ENCODE measurements around the gene IKBKE.
"Not testable (repeated sequence)": the region's sequence is repeated elsewhere in the genome, so short reads cannot be mapped to it uniquely, and the experiment has no call there.

The IKBKE gene

DNA sequence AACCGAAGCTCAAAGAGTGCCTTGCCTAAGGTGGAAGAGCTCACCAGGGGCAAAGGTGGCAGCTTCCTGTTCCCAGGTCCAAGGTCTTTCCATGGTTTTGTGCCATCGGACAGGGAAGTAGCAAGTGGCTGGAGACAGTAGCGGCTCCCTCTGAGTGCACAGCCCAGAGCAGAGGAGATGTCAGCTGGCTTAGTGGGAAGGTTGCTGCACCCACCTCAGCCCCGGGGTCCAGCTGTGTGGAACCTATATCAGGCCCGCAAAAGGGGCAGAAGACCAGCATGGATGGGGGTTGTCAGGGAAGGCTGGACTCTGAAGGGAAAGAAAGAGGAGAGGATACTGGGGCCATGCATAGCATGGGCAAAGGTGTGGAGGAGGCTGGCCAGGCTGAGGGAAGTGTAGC lies 6.8 kb downstream of the IKBKE start:
- no peak for DNase-seq

DNA sequence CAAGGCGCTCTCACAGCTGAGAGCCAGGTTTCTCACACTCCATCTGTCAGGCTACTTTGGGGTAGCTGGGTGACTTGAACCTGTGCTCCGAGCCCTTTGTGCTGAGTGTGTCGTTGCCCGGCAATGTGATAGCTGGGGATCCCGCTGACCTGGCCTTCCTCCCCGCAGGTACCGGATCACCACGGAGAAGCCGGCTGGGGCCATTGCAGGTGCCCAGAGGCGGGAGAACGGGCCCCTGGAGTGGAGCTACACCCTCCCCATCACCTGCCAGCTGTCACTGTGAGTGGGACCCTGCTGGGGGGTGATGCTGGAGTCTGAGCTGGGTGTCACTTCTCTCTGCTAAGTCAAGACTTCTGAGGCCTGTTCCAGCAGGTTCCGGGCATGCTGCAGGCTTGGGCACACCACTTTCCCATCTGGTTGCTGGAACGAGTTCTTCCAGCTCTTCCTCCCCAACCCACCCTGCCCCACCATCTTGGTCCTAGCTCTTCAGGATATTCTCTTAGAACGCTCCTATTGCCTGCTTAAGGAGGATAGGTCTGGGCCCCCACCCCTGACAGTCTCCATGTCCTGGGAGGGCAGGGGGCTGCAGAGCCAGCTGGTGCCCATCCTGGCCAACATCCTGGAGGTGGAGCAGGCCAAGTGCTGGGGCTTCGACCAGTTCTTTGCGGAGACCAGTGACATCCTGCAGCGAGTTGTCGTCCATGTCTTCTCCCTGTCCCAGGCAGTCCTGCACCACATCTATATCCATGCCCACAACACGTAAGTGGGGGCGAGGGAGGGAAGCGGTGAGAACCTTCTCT lies 7.5 kb downstream of the IKBKE start:
- DNase-seq = no peak

DNA sequence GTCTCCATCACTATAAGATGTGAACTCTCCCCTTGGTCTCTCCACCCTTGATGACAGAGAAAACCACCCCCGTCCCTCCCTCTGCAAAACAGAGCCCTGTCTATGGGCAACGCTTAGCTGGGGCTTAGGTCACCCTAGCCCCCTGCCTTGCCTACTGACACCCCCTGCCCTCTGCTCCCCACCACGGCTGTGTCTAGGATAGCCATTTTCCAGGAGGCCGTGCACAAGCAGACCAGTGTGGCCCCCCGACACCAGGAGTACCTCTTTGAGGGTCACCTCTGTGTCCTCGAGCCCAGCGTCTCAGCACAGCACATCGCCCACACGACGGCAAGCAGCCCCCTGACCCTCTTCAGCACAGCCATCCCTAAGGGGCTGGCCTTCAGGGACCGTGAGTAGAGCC lies 8.5 kb downstream of the IKBKE start:
- DNase-seq = no peak

DNA sequence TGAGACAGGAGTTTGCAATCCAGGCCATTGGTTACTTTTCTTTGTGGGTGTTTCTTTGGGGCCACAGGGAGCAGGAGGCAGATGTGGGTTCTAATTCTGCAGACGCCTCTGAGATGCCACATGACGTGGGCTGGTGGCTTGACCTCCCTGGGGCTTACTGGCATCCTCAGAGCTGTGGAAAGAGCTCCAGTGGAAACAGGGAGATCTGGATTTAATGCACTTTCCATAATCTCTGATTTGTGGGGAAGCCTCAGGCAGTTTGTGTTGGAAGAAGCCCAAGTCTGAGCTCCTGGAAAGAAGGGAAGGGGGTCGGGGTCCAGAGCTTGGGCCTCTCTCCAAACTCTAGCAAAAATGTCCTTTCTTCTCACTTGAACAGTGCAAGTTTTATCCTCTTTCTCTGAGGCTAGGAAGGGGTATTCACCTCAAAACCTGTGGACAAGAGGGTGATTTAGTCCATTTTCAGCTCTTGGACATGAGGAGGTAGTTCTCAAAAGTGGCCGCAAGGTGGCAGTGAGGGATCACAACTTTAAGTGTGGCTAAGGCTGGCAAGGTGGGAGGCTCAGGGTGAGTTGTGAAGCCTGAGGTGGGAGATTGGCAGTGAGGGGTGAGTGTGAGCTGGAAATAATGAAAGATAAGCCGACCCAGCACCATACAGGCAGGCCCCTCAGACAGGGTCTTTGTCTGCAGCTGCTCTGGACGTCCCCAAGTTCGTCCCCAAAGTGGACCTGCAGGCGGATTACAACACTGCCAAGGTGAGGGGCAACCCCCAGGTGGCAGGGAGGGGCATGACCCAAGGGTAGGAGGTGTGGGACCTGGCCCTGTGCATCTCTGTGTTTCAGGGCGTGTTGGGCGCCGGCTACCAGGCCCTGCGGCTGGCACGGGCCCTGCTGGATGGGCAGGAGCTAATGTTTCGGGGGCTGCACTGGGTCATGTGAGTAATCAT lies 9.2 kb downstream of the IKBKE start:
- DNase-seq = peak; percentile 60 to 91

DNA sequence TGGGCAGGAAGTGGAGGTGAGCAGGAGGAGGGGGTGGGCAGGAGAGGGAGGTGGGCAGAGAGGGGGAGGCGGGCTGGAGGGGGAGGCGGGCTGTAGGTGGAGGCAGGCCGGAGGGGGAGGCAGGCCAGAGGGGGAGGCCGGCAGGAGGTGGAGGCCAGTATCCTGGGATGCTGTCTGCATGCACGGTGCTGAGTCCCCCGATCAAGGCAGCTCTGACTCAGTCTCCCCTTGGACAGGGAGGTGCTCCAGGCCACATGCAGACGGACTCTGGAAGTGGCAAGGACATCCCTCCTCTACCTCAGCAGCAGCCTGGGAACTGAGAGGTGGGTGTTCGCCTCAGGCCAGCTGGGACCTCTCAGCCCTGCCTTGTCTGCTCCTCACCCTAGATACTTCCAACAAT lies 9.9 kb downstream of the IKBKE start:
- no peak for DNase-seq

DNA sequence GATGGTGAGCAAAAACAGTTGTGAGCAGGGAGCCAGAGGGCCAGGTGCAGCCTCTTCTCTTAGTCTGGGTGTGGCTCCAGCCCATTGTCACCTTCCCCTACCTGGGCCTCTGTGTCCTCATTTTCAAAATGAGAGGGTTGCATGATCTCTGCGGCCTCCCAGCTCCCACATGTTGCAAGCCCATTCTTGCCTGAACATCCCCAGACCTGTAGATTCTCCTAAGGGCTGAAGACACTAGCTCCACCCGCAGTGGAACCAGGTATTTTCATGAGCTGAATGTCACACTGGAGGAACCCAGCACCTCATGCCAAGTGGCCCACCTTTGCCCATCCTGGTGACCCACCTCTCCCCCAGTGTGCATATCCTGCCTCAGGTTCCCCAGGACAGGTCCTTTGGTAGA lies 12.3 kb downstream of the IKBKE start:
- DNase-seq = peak; percentile 53 to 66

DNA sequence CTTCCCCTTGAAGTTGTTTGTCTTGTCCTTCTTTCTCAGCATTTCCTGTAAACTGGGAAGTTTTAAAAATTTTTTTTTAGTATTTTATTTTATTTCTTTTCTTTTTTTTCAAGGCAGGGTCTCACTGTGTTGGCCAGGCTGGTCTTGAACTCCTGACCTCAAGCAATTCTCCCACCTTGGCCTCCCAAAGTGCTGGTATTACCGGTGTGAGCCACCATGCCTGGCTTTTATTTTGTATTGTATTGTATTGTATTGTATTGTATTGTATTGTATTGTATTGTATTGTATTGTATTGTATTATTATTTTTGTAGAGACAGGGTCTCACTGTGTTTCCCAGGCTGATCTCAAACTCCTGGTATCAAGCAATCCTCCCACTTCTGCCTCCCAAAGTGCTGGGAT lies 13.6 kb downstream of the IKBKE start:
- not testable (repeated sequence) for DNase-seq

DNA sequence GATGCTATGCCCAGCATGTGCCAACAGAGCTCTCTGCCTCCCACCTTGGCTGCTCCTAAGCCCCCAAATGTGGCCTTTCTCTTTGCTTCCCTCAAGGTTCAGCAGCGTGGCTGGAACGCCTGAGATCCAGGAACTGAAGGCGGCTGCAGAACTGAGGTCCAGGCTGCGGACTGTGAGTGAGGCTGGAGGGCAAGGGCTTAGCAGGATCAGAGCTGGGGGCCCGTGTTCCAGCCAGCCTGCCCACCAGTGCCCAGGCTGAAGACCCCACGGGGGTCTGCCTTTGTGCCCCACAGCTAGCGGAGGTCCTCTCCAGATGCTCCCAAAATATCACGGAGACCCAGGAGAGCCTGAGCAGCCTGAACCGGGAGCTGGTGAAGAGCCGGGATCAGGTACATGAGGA lies 14.6 kb downstream of the IKBKE start:
- DNase-seq = no peak

DNA sequence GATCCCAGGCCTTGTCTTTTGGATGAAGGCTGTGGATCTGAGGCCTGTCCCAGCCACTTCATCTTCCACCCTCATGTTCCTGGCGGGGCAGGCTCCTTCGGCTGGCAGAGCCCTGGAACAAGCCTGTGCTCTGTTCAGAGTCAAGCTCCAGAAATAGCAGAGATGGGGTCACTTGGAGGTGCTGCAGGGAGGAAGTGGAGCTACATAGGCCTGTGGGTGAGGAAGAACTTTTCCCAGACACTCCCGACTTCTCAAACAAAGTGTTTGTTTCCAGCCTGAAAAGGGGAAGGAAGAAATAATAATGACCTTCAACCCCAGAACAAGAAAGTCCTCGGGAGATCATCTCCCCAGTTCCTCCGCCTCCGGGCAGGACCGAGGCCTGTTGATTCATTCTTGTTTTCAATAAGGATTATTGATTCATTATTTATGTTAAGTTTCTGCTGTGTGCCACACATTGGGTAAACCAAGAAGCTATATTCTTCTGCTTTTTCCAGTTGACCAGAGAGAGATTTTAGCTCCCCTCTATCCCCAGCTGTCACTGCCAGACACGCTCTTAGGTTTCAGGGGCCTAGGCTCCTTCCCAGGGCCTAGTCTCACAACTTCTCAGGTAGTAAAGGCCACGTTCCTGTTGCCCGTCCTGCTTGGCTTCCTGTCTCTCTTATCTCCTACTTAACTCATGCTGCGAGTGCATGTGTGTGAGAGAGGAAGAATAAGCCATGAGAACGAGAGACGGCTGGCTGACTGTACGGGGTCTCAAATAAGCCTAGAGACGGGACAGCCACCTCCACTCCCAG lies 16.9 kb downstream of the IKBKE start:
- no peak for DNase-seq

DNA sequence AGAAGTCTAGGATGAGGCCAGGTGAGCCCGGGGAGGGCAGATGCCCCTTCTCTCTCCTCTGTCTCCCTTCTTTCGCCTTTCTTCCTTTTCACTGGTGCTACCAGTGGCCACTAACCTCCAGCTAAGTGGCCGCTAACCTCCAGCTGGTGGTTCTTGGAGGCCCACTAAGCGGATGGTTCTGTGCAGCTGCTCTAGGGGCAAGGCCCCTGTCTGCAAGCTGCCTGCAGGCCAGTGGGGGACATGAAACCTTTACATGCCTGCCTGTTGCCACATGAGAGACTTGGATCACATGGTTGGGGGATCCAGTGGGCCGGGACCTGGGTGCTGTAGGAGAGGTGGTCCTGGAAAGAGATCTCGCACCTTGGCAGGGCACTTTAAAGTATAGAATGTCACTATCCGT lies 17.7 kb downstream of the IKBKE start:
- no peak for DNase-seq

DNA sequence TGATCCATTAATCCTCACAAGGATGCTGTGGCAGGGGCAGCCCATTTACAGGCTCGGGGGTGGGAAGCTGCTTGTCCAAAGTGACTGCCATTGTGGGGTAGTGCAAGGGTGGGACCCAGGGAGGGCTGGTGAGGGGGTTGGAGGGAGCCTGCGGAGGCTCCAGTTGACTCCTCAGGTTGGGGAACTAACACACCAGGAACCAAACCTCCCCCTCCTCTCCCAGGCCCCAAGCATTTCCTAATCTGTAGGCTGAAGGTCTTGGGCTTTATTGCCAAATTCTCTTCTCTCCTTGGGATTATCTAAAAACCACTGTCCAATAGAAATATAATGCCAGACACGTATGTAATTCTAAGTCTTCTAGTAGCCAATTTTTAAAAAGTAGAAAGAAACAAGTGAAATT lies 18.2 kb downstream of the IKBKE start:
- DNase-seq = no peak

DNA sequence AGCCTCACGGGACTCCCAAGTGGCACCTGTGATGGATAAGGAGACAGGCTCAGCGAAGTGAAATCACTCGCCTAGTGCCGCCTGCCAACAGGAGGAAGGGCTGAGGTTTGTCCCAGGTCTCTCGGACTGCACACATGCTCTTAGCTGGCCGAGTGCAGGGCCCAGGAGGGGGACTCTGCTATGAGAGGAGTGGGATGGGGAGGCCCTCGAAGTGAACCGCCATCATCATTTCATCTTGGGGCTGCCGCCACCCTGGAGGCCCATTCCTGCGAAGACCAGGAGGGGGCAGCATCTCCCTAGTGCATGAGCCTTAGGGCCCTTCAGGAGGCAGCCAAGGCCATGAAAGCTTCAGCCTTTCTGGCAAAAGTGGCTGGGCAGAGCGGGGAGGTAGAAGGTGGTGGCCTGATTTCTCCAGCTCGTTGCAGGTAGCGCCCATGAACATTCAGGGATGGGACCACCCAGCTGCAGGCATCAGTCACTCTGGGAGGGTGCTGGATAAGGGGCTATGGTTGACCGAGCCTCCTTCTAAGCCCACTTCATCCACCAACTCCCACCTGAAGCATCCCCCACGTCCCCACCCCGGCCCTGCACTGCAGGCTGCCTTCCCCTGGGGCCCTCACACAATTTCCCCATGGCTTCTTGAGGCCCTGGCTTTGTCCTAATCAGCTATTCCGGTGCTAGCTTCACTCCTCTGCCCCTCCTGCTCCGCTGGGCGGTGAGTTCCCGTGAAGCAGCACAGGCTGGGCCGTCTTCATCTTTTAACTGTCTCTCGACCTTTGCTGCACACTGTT lies 19.9 kb downstream of the IKBKE start:
- DNase-seq = peak; percentile 85 to 93

DNA sequence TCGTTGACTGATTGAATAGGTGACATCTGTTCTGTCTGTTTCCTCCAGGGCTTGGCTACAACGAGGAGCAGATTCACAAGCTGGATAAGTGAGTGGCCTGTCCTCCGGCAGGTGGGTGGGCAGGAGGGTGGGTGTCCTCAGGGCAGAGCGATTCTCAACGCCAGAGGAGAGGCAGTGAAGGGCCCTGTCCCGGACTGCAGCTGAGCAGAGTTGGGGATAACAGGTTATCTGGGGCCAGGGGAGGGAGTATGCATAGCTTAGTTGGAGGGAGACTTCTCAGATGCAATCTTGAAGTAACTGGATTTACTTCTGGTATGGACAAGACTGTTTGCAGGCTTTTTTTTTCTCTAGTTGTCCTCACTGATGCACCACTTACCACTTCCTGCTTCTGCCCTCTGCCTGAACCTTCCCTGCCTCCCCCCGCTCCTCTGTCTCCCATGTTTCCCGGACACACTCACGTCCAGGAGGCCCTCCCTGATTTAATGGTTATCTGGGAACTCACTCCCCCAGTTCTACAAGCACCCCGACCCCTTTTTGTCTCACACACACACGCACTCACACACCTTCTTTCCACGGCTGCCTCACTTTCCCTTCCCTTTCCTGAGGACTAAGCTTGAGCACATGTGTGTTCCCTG lies 20.6 kb downstream of the IKBKE start:
- DNase-seq = no peak

DNA sequence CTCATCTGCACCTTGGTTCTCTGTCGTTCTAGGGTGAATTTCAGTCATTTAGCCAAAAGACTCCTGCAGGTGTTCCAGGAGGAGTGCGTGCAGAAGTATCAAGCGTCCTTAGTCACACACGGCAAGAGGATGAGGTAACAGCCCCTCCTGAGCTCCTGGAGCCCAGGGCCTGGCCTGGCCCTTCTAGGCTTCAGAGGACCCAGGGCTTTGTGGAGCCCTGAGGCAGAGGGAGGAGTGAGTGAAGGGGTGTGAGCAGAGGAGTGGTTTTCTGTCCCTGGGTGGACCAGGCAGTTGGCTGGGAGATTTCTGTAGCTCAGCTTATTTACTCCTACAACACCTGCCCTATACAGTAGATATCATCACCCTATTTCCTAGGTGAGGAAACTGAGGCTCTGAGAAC lies 21.3 kb downstream of the IKBKE start:
- DNase-seq = no peak

DNA sequence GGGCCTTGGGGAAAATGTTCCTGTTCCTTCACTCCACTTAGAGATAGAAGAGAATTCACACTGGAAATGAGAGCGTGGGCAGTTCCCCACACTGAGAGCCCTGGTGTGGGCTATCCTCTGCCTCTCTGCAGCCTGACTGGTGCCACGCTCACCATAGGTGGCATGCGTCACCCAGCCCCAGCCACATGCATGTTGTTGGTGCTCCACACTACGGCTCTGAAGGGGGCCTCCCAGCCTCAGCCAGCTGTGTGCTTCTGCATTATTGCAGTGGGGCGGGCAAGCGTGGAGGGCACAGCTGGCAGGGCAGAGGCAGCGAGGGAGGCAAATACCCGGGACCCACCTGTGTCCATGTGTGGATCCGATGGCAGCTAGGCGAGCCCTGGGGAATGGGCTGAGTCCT lies 22.3 kb downstream of the IKBKE start:
- no peak for DNase-seq

DNA sequence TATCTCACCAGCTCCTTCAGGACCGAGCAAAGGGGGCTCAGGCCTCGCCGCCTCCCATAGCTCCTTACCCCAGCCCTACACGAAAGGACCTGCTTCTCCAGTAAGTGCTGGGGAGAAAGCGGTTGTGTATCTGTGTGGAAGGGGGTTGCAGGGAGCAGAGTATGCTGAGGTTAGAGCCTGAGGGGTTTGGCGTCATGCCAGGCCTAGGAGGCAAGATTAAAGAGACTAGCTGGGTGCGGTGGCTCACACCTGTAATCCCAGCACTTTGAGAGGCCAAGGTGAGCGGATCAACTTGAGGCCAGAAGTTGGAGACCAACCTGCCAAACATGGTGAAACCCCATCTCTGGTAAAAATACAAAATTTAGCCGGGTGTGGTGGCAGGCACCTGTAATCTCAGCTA lies 23.0 kb downstream of the IKBKE start:
- DNase-seq = no peak

DNA sequence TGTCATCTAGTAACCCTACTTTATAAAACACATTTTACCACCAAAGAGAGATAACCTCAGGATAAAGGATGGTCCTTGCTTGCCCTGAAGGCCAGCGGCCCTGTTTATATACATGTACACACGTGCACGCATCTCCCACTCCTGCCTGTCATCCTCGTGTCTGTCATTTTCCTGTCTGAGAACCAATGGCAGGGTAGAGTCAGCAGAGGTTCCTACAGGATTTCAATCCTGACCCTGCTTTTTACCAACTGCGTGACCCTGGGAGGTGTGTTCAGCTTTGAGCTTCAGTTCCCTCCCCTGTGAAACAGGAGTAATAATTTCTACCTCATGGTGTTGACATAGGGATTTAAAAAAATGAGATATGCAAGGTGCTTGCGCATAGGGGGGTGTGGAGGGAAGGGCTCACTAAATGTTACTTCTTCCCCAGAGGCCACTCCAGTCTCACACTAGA lies 24.8 kb downstream of the IKBKE start:
- no peak for DNase-seq

DNA sequence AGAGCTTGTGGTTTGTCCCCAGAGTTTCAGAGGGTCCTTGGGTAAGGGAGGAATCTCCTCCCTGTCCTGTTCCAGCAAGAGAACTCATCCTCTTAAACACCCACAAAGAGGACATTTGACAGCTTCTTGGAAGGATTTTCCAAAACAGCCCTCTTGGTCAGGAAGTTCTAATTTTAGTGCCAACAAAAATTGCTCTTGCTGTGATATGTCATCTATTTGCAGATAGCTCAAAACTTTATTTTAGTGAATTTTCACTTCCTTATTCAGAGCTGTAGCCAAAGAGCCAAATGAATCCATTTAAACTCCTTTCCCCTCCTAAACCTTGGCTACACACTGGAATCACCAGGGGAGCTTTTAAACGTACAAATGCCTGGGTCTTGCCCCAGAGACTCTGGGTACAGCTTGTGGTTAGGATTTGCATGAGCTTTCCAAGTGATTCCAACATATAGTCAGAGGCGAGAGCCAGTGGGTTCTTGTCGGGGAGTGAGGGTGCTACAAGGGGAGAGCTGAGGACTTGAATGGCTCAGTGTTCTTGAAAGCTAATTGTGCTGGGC lies 25.3 kb downstream of the IKBKE start:
- DNase-seq = no peak

DNA sequence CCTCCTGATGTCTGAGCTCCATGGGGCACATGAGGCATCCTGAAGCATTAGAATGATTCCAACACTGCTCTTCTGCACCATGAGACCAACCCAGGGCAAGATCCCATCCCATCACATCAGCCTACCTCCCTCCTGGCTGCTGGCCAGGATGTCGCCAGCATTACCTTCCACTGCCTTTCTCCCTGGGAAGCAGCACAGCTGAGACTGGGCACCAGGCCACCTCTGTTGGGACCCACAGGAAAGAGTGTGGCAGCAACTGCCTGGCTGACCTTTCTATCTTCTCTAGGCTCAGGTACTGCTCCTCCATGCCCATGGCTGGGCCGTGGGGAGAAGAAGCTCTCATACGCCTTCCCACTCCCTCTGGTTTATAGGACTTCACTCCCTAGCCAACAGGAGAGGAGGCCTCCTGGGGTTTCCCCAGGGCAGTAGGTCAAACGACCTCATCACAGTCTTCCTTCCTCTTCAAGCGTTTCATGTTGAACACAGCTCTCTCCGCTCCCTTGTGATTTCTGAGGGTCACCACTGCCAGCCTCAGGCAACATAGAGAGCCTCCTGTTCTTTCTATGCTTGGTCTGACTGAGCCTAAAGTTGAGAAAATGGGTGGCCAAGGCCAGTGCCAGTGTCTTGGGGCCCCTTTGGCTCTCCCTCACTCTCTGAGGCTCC lies 26.0 kb downstream of the IKBKE start:
- no peak for DNase-seq

DNA sequence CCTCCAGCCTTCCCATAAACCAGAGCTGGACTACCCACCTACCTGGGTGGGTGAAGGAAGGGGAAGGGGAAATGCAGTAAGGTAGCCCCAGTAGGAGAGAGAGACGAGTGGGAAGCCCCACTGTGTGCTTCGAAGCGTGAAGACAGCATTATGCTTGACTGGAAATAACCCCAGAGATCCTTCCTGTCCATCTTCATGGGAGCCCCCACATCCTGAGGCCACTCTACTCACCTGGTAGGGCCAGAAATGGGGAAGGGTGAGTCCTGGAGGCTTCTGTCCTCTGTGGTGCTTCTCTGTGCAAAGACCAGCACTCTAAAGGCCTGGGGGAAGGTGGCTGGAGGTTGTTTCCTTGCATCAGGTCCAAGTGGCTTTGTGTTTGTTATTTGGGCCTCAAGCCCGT lies 27.1 kb downstream of the IKBKE start:
- no peak for DNase-seq

DNA sequence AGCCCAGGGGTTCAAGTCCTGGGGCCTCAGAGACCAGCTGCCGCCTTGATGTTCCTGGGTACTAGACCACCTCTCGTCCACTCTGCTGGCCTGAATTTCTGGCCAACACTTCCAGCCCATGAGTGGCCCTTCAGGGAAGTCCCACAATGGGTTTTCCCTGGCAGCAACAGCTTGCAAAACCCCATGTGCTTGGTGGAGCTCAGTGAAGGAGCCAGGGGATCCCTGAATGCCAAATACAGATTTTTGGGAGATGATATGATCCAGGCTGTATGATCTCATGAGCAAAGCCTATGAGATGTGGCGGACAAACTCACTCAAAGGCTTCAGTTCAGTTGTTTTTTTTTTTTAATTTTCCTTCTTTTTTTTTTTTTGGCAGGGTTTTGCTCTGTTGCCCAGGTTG lies 27.5 kb downstream of the IKBKE start:
- DNase-seq = no peak
